MM.1S (cell line): ENCODE data around the gene TSPAN9.

Experiments
- EZH2 ChIP-seq: fragments of 300-600 bp; sonication (generic); optimal IDR thresholded peaks from 2 replicates; pipeline ENCODE3; 2017; ENCODE audit warnings: low read depth, mild to moderate bottlenecking, antibody characterized with exemption, low read length, mixed read lengths
- EZH2phosphoT487 ChIP-seq: fragments of 300-600 bp; sonication (generic); IDR thresholded peaks from 2 replicates; pipeline ENCODE4 v1.6.1; 2018; ENCODE audit warnings: antibody characterized with exemption, low read length
- TF ChIP-seq, protein P1 (sequence below): fragments of 300-600 bp; sonication (generic); IDR thresholded peaks from 2 replicates; pipeline ENCODE4 v1.5.1; 2016; ENCODE audit warnings: antibody characterized with exemption, low read length, mixed read lengths

DNA sequence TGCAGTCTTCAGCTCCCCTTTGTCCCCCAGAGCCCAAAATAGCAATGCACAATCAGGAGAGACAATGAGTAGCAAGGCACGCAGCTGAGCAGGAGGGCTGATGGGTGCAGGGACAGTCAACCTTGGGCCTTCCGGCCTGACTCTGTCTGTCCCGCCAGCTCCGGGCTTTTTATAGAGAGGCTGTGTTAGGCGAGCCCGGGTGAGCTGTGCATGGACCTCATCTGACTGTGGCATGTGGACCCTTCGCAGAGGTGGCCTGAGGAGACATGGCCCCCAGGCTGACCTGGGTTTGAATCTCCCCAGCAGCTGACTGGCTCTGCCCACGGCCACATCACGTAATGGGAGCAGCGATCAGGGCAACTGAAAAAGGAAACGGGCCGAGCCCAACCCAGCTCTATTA, 177.9 kb downstream of the TSPAN9 start:
- TF ChIP-seq, protein P1, sequence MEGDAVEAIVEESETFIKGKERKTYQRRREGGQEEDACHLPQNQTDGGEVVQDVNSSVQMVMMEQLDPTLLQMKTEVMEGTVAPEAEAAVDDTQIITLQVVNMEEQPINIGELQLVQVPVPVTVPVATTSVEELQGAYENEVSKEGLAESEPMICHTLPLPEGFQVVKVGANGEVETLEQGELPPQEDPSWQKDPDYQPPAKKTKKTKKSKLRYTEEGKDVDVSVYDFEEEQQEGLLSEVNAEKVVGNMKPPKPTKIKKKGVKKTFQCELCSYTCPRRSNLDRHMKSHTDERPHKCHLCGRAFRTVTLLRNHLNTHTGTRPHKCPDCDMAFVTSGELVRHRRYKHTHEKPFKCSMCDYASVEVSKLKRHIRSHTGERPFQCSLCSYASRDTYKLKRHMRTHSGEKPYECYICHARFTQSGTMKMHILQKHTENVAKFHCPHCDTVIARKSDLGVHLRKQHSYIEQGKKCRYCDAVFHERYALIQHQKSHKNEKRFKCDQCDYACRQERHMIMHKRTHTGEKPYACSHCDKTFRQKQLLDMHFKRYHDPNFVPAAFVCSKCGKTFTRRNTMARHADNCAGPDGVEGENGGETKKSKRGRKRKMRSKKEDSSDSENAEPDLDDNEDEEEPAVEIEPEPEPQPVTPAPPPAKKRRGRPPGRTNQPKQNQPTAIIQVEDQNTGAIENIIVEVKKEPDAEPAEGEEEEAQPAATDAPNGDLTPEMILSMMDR, result no peak
- TF ChIP-seq EZH2phosphoT487 (no peak), EZH2 (no peak)
